Urinary bladder (tissue), 4 donors: Measurements from ENCODE around the gene NCEH1. TPM values are rescaled to one million over a fixed set of nuclear protein-coding genes. Genes with fewer than 3 reads are reported as not detected.

ENCODE experiments used
- DNase-seq: peaks from one replicate; pipeline ENCODE4 v3.0.0-alpha.2; 2015; ENCODE audit errors: extremely low spot score
- H3K27ac ChIP-seq: one replicate; pipeline ENCODE4 v1.5.1; 2013; ENCODE audit warnings: low read depth, mild to moderate bottlenecking, moderate library complexity
- H3K36me3 ChIP-seq: one replicate; pipeline ENCODE4 v1.6.1; 2013; ENCODE audit warnings: mild to moderate bottlenecking, moderate library complexity; ENCODE audit not compliant: insufficient read depth
- H3K4me1 ChIP-seq: one replicate; pipeline ENCODE4 v1.6.1; 2013; ENCODE audit warnings: mild to moderate bottlenecking, moderate library complexity; ENCODE audit not compliant: insufficient read depth
- H3K4me3 ChIP-seq: one replicate; pipeline ENCODE4 v1.5.1; 2013; ENCODE audit warnings: low read depth, low read length
- WGBS: extraction: QIAGEN DNeasy Blood & Tissue Kit; methylation state at CpG from one replicate; pipeline ENCODE4 v1.1.7; 2013; 5-methylcytosine and 5-hydroxymethylcytosine counted together
- polyA plus RNA-seq: library from polyadenylated mRNA; stranded (reverse); fragments of 200-250 nt; gene quantifications from one replicate; pipeline ENCODE4 v1.2.3, GENCODE V29; 2013
- total RNA-seq: library from RNA; depleted of rRNA; stranded (reverse); fragments of >200 nt; gene quantifications from one replicate; pipeline ENCODE4 v1.2.3, GENCODE V29; 2014
- donor health status: healthy with polysubstance abuse.
- donor health status: healthy.

NCEH1 gene
- total and polyA plus RNA-seq, 2 donors, result 2.8 to 8.9 TPM

DNA sequence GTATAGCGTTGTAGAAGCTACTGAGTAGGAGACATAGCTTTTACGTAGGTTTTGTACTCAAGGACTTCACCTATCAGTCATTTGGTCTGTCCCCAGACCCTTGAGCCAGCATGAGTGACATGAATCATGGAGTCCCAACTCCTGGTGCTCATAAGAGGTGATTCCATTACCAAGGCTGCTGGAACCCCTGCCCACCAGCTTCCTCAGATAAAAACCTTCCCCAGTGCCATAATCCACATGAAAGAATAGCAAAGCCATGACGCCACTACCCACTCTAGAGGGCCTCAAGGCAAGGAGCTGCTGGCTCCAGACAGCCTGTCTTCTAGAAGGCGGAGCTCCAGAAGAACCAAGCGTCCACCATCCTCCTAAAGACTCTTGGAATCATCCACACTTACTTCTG is 69.6 kb downstream of the NCEH1 start:
- Histone ChIP-seq H3K27ac (no peak overlapping the region), H3K4me3 (no peak overlapping the region), H3K4me1 (no peaks in the 10 kb centered on the region), H3K36me3 (peaks cover 2% of the 10 kb centered on the region)
- no peak for DNase-seq
- WGBS, result 92% methylated on average over 5 of the region's 5 CpGs

DNA sequence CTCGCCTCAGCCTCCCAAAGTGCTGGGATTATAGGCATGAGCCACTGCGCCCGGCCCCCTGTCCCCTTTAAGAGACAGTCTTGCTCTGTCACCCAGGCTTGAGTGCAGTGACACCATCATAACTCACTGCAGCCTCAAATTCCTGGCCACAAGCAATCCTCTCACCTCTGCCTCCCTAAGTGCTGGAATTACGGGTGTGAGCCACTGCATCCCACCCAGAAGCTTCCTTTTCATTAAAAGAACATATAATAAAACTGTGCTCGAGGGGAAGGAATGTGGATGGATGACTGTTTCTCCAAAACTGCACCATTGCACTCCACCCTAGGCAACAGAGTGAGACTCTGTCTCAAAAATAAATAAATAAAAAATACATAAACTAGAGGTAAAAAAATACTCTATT is 70.1 kb downstream of the NCEH1 start:
- Histone ChIP-seq H3K36me3 (peaks cover 2% of the 10 kb centered on the region), H3K4me1 (no peaks in the 10 kb centered on the region), H3K27ac (no peak overlapping the region), H3K4me3 (no peak overlapping the region)
- WGBS, result 86% methylated on average over 5 of the region's 5 CpGs
- no peak for DNase-seq

DNA sequence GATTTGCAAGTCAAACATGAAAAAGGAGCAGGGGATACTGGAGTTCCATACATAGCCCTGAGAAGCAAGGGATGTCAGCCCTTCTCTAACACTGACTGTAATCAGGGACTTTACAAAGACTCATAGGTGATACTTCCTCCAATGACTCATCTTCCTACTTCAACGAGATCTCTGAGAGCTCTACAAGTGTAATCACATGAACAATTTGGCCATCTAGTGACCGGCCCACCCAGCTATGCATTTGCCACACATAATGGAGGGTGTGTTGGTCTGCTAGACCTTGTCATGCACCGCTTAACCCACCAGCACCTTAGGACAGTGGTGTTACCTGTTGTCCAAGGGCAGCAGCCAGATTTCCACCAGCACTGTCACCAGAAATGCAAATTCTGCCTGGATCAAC is 75.3 kb downstream of the NCEH1 start:
- Histone ChIP-seq H3K4me1 (no peaks in the 10 kb centered on the region), H3K4me3 (no peak overlapping the region), H3K36me3 (no peaks in the 10 kb centered on the region), H3K27ac (no peak overlapping the region)
- DNase-seq, result no peak
- WGBS, result 79% methylated on average over 3 of the region's 3 CpGs

DNA sequence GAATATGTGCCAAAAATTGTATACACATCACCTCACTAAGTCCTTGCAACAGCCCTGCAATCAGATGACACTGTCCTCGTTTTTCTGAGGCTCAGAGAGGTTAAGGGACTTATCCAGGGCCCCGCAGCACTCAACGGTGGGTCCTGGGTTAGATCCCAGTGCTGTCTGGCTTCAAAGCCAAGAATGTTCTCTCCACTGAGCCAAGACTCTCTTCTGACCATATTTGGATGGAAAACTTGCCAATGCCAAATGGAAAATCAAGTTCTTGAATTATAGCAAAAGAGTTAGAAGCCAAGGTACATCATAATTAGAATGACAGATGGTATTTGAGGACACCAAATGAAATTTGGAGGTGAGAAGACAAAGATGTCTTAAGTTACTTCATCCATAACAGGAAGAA is 75.9 kb downstream of the NCEH1 start:
- WGBS, result 45% methylated on average over 3 of the region's 3 CpGs

DNA sequence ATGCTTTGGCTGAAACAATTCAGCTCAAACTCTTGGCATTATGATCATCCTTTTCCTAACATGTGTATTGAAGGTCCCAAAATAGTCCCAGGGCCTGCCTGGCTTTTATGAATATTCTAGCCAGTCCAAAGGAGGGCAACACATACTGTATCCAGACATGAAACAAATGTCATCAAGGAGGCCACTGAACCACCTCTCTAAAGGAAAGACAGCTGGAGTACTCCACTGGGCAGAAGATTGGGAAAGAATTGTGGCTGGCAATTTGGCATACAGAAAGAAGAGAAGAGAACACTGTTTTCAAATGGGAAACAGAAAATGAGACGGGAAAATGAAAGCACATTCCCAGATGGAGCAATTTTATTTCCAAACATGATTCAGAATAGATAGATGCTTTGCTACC is 80.6 kb downstream of the NCEH1 start:
- DNase-seq, result no peak
- 68% methylated on average over 1 of the region's 1 CpG for WGBS
- no peak overlapping the region for H3K27ac ChIP-seq

More for the DNA sequence above, 75.9 kb downstream of the NCEH1 start:
- Histone ChIP-seq H3K4me1 (no peaks in the 10 kb centered on the region), H3K4me3 (no peak overlapping the region), H3K27ac (no peak overlapping the region), H3K36me3 (no peaks in the 10 kb centered on the region)
- no peak for DNase-seq

DNA sequence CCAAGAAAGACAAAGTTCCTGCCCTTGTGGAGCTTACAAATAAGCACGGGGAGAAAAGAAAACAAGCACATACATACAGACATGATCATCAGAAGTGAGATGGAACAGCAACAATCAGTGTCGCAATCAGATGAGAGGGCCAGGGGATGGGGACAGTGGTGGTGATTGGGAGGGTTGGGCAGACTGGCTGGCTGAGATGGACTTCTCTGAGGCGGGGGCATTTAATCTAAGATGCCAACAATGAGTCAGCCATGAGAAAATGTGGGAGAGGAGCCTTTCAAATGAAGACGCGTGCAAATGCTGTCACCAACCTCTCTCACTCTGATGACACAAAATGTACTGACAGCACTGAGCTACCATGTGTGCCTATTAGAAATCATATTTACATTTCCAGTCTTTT is 81.4 kb downstream of the NCEH1 start:
- no peaks in the 10 kb centered on the region for H3K36me3 ChIP-seq
- no peak for DNase-seq
- H3K4me1 ChIP-seq, result no peaks in the 10 kb centered on the region
- no peak overlapping the region for H3K4me3 ChIP-seq
- no peak overlapping the region for H3K27ac ChIP-seq
- WGBS, result 92% methylated on average over 5 of the region's 5 CpGs

More for the DNA sequence above, 80.6 kb downstream of the NCEH1 start:
- Histone ChIP-seq H3K4me1 (no peaks in the 10 kb centered on the region), H3K36me3 (no peaks in the 10 kb centered on the region), H3K4me3 (no peak overlapping the region)

DNA sequence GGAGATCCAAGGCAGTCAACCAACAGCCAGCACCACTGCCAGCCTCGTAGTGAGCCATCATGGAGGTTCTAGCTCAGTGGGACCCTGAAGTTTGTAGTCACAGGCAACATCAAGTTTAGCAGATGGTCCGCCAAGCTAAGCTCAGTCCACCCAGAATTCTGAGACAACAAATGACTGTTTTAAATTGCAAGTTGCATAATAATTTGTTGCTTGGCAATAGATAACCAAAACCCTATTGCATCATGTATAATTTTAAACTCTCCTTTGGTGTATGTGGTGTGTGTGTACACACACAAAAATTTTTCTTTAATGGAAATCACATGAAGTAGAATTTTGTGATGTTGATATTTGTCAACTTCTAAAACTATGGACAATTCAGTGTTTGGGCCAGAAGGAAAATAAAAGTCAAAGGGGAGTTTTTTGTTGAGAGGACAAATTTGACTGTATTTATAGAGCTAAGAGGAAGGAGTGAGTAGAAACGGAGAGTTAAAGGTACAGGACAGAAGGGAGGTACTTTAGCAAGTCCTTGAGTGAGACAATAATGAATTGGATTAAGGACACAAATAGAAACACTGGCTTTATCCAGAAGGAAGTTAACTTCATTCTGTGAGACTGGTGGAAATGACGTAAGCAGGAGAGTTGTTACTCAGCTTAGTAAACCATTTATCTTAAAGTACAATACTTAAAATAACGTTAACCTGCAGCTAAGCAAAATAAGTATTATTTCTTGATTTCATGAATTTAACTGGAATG is 83.6 kb downstream of the NCEH1 start:
- no peak for DNase-seq
- WGBS, result 82% methylated on average over 5 of the region's 5 CpGs
- no peaks in the 10 kb centered on the region for H3K4me1 ChIP-seq
- H3K27ac ChIP-seq, result no peak overlapping the region
- no peaks in the 10 kb centered on the region for H3K36me3 ChIP-seq
- no peak overlapping the region for H3K4me3 ChIP-seq

DNA sequence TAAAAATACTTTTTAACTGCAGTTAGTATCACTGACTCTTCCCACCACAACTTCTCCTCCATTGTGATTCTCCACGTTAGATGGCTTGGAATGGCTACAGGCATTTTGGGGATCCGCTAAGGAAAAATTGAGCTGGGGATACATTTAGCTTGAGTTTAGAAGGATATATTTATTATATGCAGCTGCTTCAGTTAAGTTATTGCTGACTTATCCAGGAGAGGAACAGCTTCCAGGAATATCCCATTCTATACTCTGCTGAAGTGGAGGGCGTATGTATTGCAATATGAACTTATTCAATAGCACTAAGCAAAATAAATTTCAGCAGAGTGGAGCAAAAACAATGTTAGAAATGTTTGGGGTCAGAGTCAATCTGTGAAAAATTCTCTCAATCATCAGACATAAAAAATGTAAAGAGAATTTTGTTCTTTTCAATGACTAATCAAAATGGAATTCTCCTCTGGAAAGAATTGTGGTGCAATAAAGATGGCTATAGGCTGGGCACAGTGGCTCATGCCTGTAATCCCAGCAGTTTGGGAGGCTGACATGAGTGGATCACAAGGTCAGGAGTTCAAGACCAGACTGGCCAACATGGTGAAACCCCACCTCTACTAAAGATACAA is 84.7 kb downstream of the NCEH1 start:
- H3K27ac ChIP-seq, result no peak overlapping the region
- no peak for DNase-seq
- H3K4me1 ChIP-seq, result no peaks in the 10 kb centered on the region
- no peaks in the 10 kb centered on the region for H3K36me3 ChIP-seq
- WGBS, result 56% methylated on average over 3 of the region's 3 CpGs
- H3K4me3 ChIP-seq, result no peak overlapping the region

DNA sequence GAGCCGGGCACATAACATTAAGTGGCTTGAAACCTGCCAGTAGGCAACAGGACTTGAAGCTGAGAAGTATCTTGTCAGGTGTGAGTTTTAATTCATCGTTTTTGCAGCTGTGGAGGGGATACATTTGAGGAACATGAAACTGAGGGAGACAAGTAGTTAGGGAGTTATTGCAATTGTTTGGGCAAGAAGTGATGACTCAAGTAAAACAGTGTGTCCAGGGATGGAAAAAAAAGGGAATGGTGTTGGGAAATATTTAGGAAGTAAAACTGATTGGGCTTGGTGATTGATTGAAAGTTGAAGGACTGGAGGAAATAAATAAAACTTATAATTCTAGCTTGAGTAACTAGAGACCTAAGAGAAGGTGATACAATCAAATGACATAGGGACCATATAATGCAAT is 85.5 kb downstream of the NCEH1 start:
- 87% methylated on average over 2 of the region's 2 CpGs for WGBS
- H3K4me3 ChIP-seq, result no peak overlapping the region
- no peak overlapping the region for H3K27ac ChIP-seq
- DNase-seq, result no peak
- no peaks in the 10 kb centered on the region for H3K36me3 ChIP-seq
- no peaks in the 10 kb centered on the region for H3K4me1 ChIP-seq

DNA sequence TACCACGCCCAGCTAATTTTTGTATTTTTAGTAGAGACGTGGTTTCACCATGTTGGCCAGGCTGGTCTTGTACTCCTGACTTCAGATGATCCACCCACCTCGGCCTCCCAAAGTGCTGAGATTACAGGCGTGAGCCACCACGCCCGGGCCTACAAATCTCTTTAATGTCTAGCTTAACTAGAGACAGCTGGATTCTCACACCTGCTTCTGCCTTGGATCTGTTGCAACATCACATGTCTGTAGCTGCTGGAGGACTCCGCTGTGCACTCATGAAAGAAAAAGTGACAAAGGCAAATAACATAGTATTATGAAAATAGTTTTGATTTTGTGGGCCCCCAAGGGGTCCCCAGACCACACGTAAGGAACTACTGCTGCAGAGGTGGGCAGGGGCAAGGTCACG is 85.9 kb downstream of the NCEH1 start:
- no peak overlapping the region for H3K4me3 ChIP-seq
- H3K27ac ChIP-seq, result no peak overlapping the region
- H3K4me1 ChIP-seq, result no peaks in the 10 kb centered on the region
- H3K36me3 ChIP-seq, result no peaks in the 10 kb centered on the region
- DNase-seq, result no peak
- 91% methylated on average over 9 of the region's 9 CpGs for WGBS

DNA sequence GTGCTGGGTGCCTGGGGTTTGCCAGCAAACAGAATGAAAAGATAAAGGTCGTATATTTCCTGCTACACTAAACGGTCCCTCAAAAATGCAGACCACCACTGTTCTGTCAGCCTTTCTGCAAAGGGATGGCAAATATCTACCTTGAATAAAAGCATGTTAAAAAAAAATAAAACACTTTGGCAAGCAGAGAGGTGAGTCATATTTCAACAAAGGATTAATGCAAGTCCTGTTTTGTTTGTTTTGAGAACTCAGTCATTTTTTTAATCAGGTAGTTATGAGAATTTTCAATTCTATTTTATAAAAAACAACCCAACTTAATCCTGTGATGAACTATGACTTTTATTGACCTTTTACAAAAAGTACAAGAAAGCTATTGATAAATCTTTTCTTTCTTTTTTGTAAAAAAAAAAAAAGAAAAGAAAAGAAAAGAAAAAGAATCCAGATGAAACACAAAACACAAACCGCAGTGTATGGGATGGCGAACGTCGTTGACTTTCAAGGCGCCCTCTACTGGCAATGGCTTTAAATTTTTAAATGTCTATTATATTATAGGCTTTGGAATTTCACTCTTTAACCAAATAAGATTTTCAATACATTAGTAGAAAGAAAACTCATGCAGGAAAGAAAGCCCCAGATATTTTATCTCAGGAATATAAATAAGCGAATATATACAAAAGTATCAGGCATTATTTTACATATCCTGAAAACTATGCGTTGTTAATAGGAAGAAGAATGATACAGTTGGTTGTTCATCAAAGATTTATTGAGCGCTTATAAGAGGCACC is 87.8 kb downstream of the NCEH1 start:
- Histone ChIP-seq H3K4me3 (no peak overlapping the region), H3K4me1 (no peaks in the 10 kb centered on the region), H3K27ac (peak overlapping the region; percentile 38), H3K36me3 (no peaks in the 10 kb centered on the region)
- WGBS, result 32% methylated on average over 10 of the region's 10 CpGs
- peak; percentile 35 for DNase-seq

DNA sequence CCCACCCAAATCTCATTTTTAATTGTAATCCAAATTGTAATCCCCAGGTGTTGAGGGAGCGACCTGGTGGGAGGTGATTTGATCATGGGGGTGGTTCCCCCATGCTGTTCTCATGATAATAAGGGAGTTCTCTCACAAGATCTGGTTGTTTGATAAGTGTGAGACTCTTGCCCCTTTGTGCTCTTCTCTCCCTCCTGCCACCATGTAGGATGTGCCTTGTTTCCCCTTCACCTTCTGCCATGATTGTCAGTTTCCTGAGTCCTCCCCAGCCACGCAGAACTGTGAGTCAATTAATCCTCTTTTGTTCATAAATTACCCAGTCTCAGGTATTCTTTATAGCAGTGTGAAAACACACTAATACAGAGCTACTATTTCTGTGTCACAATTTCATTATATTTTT is 88.7 kb downstream of the NCEH1 start:
- WGBS, result 76% methylated on average over 2 of the region's 2 CpGs
- DNase-seq, result no peak
- Histone ChIP-seq H3K36me3 (no peaks in the 10 kb centered on the region), H3K4me3 (no peak overlapping the region), H3K4me1 (no peaks in the 10 kb centered on the region), H3K27ac (no peak overlapping the region)

DNA sequence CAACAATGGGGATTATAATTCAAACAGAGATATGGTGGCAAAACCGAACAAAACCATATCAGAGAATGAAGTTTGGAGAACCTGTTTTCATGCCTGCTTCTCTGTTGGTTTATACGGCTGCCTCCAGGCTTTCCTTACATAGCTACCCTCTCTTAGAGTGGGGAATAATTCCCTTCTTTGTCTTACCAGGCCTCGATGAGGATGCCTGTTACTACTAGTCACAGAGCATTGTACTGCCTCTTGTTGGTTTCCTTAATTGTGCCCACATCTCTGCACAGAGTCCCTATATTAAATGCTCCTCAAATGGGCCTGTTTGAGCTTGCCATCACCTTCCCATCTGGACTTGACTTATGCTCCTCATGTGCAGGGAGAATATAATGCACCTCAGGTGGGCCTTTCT is 92.9 kb downstream of the NCEH1 start:
- 78% methylated on average over 3 of the region's 3 CpGs for WGBS
- Histone ChIP-seq H3K4me3 (no peak overlapping the region), H3K36me3 (no peaks in the 10 kb centered on the region), H3K4me1 (no peaks in the 10 kb centered on the region), H3K27ac (no peak overlapping the region)
- no peak for DNase-seq
